Urothelium cell line (cell line): ENCODE data around the gene CSRP1.

Experiments
- DNase-seq: peaks from one replicate; pipeline ENCODE4 v3.0.0; 2011; ENCODE audit warnings: low spot score, mixed read lengths
- FAIRE-seq: peaks from 2 replicates; lab custom pipeline; 2011; peaks lifted over from hg19 to GRCh38; lab: Jason Lieb, UNC

CSRP1 gene

DNA sequence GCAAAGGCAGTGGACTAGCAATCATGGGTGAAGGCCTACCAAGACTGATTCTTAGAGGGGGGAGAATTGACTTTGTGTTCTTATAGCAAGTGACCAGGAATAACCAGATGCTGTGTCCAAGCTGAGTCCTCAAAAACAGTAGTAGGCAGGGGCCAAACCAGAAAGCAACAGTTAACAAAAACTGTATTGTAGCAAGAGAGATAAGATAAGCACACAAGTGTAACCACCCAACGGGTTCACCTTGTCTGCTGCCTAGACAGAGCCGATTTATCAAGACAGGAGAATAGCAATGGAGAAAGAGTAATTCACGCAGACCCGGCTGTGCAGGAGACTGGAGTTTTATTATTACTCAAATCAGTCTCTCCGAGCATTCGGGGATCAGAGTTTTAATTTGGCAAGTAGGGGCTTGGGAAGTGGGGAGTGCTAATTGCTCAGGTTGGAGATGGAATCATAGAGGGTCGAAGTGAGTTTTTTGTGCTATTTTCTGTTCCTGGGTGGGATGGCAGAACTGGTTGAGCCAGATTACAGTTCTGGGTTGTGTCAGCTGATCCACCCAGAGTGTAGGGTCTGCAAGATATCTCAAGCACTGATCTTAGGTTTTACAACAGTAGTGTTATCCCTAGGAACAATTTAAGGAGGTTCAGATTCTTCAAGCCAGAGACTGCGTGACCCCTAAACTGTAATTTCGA, 8.3 kb upstream of the CSRP1 start:
- no peak for DNase-seq
- FAIRE-seq, result no peak

DNA sequence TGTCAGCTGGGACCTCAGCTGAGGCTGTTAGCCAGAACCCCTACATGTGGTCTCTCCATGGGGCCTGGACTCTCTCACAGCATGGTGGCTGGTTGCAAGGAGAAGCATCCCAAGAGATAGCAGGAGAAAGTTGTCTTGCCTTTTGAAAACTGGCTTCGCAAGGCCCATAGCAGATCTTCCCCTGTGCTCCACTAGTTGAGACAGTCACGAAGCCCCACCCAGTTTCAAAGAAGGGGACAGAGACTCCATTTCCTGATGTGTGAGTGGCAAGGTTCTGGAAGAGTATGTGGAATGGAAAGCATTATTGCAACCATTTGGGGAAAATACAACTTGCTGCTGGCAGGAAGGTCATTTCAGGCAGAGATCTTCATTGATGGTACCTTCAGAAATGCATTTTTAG, 7.5 kb upstream of the CSRP1 start:
- FAIRE-seq, result no peak
- no peak for DNase-seq

DNA sequence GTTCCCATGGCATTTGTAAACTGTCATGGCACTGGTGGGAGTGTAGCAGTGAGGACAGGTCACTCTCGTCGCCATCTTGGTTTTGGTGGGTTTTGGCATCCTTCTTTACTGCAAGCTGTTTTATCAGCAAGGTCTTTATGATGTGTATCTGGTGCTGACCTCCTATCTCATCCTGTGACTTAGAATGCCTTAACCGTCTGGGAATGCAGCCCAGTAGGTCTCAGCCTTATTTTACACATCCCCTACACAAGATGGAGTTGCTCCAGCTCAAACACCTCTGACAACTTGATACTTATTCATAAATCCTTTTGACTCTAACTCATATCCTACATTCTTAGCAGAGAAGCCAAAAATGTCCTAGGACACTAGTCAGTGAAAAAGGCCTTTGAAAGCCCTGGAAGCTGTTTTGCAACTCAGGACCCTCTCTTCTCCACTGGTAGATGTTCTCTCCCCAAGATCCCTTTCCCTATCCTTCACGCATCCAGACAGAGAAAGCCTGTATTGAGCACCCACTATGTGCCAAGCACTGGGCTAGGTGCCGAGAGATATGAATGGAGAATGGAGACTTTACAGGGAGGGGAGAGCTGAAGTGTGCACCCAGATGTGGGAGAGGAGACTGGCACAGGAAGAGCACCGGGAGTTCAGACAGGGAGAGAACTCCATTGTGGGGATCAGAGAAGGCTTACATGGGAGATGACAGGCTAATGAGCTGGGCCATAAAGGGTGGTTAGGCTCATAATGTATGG, 6.7 kb upstream of the CSRP1 start:
- FAIRE-seq (no peak), DNase-seq (no peak)

DNA sequence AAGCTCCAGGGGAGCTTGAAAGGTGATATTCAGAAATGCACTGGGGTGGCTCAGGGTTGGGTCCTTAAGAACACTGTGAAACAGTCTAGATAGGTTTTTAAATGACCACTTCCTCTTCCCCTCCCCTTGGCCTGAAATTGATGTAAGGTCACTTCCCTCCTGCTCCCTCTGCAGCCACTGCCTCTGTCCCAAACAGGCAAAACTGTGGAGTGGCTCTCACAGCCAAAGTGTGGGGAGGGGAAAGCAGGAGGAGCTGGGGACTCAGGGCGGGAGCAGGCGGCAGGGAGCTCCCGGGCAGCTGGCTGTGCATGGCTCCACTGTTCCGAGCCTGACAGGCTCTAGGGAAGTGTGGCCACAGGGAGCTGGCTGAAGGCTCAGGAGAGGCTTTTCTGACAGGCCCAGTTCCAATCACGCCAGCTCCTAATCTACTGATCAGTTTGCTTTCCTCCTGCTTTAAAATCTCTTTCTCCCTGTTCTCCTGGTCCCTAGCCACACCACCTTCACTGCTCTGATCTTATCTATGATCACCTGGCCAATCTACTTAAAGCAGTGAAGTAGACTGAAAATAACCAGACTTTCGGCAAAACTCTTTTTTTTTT, 5.1 kb upstream of the CSRP1 start:
- FAIRE-seq, result no peak

GRCh38 chr1:201511396-201511940, 4.5 kb upstream of the CSRP1 start:
- DNase-seq (no peak), FAIRE-seq (no peak)

More for the DNA sequence above, 5.1 kb upstream of the CSRP1 start:
- DNase-seq, result no peak

DNA sequence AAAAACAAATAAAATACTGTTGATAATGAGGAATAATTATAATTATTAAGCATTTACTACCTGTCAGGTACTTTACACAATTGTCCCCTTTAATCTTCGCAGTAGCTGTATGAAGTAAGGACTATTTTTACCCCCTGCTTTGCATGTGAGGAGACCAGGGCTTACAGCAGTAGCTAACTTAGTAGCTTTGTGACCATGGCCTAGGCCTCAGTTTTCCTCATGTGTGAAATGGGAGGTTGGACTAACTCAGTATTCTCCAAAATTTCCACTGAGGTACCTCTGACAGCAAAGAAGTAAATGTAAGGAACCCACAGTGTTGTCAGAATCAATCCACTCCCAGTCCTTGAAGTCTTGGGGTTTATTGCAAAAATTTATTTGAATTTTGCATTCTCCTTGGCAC, 3.8 kb upstream of the CSRP1 start:
- FAIRE-seq (no peak), DNase-seq (no peak)

GRCh38 chr1:201509601-201510374, 2.9 kb upstream of the CSRP1 start:
- no peak for FAIRE-seq

GRCh38 chr1:201508809-201509208, 1.9 kb upstream of the CSRP1 start:
- DNase-seq, result no peak
- FAIRE-seq, result no peak

More at GRCh38 chr1:201509601-201510374, 2.9 kb upstream of the CSRP1 start:
- no peak for DNase-seq

DNA sequence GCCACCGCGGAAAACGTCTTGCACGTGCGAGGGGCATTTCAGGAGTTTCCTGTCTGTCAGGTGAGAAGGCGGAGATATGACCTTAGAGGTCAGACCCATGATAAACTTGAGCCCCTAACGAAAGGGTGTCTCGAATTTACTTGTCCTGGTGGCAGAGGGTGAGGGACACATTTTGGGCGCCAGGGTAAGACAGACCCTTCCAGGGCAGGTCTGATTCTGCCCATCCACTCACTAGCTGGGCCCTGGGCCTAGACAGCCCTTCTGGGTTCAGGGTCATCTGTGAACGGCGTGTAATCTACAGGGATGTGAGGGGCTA, 395 bp upstream of the CSRP1 start:
- DNase-seq (no peak), FAIRE-seq (no peak)

GRCh38 chr1:201506092-201506491, 831 bp downstream of the CSRP1 start:
- DNase-seq, result no peak
- no peak for FAIRE-seq

GRCh38 chr1:201505503-201505890, 1.4 kb downstream of the CSRP1 start:
- DNase-seq (peak; percentile 36), FAIRE-seq (no peak)

- DNase-seq (no peak), FAIRE-seq (no peak)
These were observed 2.0 kb downstream of the CSRP1 start for GRCh38 chr1:201504799-201505502.

DNA sequence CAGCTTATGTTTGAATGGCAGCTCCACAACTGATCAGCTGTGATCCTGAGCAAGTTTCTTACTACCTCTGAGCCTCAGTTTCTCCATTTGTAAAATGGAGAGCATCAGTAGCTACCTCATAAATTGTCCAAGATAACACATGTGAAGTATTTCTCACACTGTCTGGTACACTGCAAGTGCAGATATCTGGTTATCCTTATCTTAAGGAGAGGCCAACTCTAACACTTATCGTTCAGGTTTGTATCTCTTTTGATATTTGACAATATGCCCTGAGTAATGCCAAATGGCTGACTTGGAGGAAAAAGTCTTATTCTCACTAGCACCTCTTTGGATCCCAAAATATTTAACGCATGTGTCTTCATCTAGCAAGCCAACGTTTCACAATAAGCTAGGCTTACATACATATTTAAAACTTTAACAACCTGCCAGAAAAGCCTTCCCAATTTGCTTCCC, 2.7 kb downstream of the CSRP1 start:
- DNase-seq (no peak), FAIRE-seq (no peak)

GRCh38 chr1:201503397-201504176, 3.3 kb downstream of the CSRP1 start:
- FAIRE-seq, result no peak
- peak; percentile 65 for DNase-seq

- FAIRE-seq (no peak), DNase-seq (no peak)
These were observed 4.4 kb downstream of the CSRP1 start for GRCh38 chr1:201502511-201502857.

- no peak for DNase-seq
- FAIRE-seq, result no peak
These were observed 5.0 kb downstream of the CSRP1 start for GRCh38 chr1:201501812-201502510.

DNA sequence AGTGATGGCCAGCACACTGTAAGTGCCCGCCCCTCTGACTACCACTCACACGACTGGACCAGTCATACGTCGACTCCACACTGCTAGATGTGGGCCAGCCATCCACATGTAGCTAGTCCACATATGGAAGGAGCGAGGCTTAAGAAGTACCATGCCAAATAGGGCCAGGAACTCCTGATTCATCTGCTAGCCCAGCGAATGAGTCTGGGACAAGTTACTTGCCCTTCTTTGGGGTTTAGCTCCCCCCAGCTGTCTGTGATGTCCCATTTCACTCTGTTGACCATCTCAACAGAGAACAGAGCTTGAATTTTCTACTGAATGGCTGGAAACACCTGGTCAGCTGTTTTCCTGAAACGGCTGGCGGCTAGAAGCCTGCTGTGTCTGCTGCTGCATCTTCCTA, 5.8 kb downstream of the CSRP1 start:
- DNase-seq, result no peak
- no peak for FAIRE-seq

GRCh38 chr1:201500670-201501120, 6.2 kb downstream of the CSRP1 start:
- no peak for DNase-seq
- no peak for FAIRE-seq
